GM18520 (cell line): ENCODE data around the gene CDKN3.
A peak's percentile ranks its signal among the peaks of the same experiment; 100 is the strongest.

Experiments used
- ATAC-seq: cut with Tn5 transposase; IDR thresholded peaks from one replicate; pipeline ENCODE4 v1.9.1; 2021; ENCODE audit not compliant: unreplicated experiment

Gene CDKN3

DNA sequence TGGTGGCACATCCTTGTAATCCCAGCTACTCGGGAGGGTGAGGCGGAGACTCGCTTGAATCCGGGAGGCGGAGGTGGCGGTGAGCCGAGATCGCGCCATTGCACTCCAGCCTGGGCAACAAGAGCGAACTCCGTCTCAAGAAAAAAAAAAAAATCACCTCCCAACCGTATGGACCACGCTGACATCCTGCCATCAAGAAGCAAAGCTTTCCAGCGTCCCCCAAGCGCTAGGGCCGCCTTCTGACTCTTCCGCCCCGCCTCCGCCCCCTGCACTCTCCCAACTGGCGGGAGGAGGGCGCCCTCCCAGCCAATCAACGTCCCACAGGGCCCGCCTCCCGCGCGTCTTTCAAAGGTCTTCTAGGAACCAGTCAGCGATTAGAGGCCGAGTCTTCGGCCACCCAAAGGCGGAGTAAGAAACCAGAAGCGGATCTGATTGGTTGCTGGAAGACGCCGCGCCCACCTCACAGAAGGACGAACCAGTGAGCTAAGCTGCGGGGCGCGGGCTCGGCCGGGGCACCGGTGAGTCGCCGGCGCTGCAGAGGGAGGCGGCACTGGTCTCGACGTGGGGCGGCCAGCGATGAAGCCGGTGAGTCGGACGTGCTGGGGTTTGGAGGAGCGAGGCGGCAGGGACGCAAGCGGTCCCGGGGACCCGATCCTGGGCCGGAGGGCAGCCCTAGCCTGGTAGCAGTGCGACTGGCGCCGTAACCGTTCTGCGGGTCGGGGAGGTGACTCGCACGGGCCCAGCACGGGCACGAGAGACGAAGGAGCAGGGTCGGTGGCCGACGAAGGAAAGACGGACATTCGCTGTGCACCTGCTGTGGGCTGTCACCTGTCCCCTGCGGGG is at the start of gene CDKN3:
Gene CDKN3 (plus strand): TSS at position 515 of the 843 bp plus-strand sequence. CDS start 62 bp downstream, at position 577.
- ATAC-seq = peak; percentile 98

DNA sequence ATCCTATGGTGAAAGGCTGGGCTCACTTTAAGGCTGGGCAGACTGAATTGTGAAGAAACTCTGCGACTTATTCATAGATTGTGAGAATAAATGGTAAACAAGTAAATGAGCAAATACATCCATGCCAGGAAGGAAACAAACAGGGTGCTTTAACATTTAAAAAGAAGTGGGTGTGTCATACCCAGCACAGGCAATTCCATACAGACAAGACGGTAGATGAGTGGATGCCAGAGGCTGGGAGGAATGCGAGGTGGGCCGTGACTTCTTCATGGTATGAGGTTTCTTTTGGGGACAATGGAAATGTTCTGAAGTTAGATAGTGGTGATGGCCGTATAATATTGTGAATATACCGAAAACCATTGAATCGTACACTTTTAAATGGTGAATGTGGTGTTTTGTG is 49.8 kb upstream of the CDKN3 start:
- no peak for ATAC-seq

DNA sequence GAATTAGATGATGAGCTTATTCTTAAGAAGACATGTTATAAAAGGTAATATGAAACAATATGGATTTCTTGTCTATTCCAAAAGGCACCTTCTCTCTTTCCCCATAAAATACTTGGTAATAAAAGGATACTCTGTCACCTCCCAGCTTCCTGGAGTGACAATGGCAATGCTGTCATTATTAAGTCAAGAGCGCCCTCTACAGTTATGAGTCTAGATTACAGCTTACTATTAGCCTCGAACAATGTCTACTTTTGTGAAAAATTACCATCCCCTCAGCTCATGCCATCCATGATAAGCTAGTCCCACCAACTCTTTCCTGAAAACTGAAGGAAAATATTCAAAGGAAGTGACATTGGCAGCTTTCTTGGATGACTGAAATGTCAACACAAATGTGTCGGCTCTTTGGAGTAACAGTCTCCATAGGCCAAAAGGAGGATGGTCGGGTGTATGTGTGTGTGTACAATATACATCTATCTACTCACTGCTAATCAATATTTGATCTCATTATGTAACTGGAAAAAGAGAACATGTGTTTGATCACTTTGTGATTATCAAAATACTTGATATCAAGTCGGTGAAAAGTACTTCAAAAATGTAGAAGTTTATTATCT is 48.7 kb upstream of the CDKN3 start:
- no peak for ATAC-seq

DNA sequence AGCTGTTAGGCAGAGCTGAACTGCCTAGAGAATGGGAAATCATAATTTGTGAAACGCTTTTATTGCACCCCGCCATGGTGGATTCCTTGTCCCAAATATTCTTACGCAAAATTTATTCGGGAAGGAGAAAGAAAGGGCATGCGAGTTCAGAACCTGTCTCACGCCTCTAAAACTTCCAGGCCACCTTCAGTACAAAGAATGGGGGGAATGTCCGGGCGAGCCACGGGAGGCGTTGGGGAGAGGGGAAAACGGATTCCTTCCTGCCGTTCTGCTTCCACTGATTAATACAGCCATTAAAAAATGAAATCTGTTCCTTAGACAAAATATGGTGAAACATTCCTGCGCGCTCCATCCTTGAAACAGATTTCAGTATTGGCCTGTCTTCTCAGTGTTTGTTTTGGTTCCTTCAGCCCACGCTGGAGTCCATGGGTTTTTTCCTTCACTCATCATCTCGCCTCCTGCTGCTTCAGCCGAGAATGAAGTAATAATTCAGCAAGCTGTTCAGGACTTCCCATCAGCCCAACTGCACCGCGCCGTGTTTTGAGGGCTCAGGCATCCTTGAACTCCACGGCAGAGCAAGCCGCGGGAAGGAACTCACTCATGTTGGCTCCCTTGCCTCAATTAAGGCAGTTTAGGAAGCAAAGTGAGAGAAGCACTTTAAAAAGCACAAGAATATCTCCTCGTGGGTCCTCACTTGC is 47.7 kb upstream of the CDKN3 start:
- no peak for ATAC-seq

DNA sequence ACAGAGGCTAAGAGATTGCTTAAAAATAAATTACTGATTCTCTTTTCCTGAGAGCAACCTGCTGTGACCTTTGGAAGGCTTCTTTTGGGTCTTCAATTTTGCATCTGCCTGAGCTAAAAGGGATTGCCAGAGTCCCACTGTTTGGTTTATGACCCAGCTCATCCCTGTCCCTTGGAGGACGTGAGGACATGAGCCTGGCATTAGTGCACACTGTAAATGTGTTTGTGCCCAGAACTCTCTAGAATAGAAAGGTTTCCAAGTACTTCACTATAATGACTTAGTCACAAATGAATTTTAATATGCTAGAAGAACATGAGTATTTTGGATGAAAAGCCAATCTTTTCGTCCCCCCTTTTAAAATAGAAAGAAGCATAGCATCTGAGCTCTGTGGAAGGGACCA is 47.1 kb upstream of the CDKN3 start:
- ATAC-seq = no peak

DNA sequence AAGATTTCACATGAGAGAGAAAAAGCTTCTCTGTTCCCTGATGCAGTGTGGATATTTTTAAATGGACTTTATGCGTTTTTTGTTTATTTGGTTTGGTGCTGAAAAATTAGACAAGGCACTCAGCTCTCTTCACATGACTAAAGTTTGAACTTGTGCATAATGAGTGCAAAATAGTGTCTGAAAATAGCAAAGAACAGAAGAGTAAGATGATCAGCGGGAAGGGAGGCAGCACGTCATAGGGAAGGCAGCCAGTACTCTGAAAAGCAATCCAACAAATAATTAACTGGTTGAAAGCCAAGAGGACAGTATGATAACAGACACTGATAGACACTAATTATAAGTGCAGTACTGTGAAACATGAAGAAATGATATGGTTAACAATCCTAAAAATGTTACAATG is 46.6 kb upstream of the CDKN3 start:
- no peak for ATAC-seq

DNA sequence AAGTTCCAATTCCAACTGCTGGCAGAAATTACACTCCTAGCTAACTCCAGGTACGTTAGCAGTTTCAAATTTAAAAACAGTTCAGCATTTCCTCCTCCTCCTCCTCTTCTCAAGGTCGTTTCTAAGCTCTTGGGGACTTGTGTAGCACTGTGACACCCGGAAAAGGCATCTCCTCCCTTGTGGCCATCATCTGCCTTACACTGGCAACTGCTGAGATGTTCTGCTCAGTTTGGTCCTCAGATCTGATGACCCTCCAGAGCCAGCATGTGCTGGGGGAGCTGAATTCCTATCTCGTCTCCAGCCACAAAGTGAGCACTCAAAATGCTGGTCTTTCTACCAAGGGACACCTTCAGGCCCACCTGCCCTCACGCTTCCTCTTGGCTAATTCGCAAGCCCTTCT is 43.5 kb upstream of the CDKN3 start:
- no peak for ATAC-seq

DNA sequence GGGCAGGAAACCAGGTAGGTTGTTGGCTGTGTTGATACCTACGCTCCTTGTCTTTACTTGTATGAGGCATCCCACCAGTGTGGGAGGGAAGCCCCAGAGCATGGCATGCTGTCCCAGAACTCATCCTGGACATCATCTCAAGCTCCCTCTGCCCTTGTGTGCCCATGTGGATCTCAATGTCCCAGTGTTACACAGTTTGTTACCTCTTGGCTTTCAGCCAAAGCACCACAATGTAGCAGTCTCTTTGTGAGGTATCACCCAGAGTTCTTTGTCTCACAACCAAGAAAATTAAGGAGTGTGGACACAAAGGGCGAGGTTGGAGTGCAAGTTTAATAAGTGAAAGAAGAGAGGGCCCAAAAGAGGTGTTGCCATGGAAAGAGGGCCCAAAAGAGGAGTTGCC is 43.1 kb upstream of the CDKN3 start:
- ATAC-seq = no peak

- ATAC-seq = no peak
These were observed 42.7 kb upstream of the CDKN3 start for GRCh38 chr14:54354096-54354495.

- ATAC-seq = no peak
These were observed 41.7 kb upstream of the CDKN3 start for GRCh38 chr14:54354968-54355641.

DNA sequence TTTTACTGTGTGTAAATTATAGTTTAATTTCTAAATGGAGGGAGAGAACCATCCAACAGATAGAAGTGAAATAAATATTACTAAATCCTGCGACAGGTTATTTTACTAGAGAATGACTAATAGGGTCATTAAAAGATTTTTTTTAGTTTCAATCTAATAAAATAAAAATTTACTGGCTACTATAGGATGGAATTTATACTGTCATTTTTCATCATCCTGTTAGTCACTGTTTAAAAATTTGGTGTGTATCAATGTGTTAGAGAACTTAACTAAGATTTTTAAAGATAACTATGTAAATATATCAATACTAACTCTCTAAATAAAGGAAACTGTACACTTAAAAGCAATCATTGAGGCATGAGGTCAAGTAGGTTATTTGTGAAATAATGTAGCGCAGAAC is 41.1 kb upstream of the CDKN3 start:
- no peak for ATAC-seq

- no peak for ATAC-seq
These were observed 40.6 kb upstream of the CDKN3 start for GRCh38 chr14:54356172-54356571.

DNA sequence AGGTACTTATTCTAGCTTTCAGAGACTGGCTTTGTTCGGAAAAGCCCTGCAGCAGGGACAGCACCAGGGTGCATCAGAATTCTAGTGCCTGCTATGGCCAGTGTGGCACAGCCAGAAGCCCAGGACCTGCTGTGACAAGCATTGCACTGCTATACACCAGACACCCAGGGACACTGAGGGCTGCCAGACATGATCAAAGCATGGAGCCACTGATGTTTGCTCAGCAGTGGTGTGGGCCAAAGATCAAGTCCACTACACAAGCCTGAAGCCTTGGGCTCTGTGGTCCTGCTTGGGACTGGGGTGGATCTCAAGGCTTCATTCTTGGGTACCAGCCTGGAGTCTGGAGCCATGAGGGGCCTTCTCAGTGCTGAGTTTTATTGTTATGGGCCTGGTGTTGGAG is 36.1 kb upstream of the CDKN3 start:
- no peak for ATAC-seq

DNA sequence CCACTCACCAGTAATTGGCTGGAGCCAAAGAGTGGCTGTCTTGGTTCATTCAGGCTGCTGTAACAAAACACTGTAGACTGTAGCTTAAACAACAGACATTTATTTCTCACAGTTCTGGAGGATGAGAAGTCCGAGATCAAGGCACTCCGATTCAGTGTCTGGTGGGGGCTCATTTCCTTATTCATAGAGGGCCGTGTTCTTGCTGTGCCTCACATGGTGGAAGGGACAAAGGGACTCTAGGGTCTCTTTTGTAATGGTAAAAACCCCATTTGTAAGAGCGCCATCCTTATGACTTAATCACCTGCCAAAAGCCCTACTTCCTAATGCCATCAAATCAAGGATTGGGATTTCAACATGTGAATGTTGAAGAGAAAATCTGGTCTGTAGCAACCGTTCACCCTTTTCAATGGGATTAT is 34.7 kb upstream of the CDKN3 start:
- ATAC-seq = no peak

DNA sequence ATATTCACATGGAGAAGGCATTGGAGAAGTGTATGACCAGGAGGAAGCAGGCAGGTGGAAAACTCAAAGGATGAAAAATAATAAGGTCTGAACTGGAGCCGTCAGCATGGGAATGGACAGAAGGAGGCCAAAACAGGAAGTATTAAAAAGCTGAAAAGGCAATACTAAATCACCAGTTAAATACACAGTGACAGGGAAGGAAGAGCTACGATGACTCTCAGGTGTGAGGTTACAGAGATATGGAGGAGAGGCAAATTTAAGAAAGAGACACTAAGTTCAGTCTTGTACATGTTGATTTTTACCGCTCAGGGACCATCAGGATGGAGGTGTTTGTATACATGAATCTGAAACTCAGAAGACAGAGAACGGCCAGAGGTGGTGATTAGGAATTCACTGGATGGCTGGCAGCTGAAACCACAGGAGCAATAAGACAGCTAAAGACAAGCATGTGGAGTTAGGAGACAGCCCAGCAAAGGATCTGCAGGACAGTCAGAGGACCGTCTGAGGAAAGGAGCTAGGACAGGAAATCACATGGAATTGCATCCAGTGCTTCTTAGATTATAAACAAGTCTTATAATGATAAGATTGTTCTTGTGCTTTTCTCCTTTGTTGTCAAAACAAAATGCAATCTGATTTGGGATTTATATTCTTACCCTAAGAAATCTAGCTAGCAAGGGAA is 33.9 kb upstream of the CDKN3 start:
- ATAC-seq = no peak

- no peak for ATAC-seq
These were observed 32.0 kb upstream of the CDKN3 start for GRCh38 chr14:54364555-54365415.

DNA sequence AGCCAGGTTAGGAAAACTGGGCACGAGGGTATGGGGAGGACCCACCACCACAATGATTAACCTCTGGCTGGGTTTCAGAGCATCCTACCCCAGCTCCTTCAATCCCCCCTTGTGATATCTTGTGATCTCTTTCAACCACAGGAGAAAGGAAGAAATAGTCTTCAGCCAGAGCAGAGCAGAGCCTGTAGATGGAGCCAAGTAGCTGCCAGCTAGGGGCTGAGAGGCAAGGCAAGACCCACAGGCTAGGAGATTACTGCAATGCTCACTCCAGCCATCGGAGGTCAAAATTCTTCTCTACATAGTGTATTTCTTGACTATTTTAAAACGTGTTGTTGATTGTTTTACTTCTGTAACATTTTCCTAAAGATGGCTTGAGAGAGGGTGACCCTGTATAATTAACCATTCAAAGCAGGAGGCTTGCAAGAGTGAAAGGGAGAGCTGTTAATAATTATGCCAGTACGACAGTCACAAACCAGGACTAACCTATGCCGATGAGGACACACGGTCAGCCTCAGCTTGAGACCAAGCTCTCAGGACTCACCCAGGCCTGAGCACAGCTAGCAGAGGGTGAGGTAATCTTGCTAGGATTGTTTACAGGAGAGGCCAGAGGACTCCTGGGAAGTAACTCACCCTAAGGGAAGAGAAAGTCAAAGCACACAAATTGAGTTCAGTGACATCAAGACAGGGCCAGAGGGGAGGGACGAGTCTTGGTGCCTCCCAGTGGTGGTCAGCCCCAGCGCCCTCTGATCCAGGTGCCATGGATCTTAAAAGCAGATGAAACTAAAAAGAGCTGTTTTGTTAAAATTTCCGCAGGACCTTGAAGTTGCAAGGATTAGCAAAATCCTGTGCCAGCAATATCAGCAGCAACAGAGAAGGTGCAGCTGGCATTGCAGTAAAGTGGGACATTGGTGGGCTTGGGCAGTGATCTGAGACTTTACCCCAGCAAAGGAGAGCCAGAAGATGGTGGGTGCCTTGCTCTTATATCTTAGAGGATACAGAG is 29.8 kb upstream of the CDKN3 start:
- ATAC-seq = peak; percentile 47

- no peak for ATAC-seq
These were observed 28.5 kb upstream of the CDKN3 start for GRCh38 chr14:54368291-54368690.

DNA sequence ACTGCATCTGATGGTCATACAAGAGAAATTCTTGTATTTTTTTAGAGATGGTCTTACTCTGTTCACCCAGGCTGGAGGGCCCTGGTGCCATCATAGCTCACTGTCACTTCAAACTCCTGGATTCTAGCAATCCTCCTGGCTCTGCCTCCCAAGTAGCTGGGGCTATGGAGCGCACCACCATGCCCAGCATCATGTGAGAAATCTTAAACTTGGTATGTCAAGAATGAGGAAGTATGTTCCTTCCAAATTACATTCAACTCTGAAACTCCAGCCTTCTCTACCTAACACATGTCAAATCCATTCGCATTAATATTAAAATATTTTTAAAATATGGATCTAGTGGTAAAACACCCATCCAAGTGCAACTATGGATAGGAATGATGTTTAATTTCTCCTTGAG is 27.5 kb upstream of the CDKN3 start:
- ATAC-seq = no peak
